GM21529 (cell line): ENCODE results near the gene ARMH1.
"Not testable (repeated sequence)": the region's sequence is repeated elsewhere in the genome, so short reads cannot be mapped to it uniquely, and the experiment has no call there.

Experiments used
- ATAC-seq: cut with Tn5 transposase; IDR thresholded peaks from one replicate; pipeline ENCODE4 v1.9.1; 2021; ENCODE audit not compliant: unreplicated experiment

The ARMH1 gene

DNA sequence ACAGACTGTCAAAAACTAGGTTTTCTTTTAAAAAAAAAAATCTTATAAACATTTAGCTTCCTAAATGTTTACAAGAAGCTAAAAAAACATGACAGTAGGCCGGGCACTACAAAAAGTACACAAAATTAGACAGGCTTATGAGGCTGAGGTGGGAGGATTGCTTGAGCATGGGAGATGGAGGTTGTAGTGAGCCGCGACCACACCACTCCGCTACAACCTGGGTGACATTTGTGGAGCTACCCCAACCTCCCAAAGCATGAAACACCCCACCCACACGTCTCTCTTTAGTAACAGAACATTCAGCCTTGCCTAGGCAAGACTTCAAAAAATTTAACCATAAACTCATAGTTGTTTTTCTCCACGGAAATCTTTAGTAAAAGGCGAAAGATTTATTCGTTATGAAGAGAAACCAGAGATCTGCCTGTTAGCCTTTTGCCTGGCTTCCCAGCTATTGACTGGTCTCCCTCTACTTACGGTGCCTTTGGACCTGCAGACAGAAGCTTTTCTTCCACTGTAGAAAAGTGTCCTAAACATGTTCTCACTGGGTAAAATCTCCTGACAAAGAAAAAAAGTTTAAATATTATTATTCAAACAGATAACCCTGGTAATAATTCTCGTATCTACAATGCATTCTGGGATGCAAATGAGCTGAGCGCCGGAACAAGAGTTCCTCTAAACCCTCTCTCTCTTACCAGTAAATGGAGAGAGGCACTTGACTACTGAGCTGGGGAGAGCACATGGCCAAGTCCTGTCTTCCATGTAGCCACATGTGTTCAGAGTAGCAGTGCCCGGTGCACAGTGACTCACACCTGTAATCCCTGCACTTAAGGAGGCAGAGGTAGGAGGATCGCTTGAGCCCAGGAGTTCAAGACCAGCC lies 47.2 kb downstream of the ARMH1 start:
- ATAC-seq, result peak; percentile 72

DNA sequence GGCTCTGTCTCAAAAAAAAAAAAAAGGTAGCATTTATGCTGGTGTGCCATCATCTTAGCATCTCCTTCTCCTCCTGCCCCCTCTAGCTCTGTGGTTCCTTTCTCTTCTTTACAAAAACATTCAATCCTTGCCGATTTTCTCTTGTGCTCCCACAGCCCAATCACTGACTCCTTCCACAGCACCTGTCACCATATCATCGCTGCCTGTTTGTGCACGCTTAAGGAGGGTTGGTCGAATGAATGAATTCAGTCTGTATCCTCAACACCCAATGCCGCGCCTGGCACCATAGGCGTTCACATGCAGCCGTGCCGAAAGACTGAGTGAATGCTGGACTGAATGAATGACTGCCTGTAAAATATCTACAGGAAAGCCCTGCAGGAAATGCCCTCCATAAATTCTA lies 48.5 kb downstream of the ARMH1 start:
- no peak for ATAC-seq

DNA sequence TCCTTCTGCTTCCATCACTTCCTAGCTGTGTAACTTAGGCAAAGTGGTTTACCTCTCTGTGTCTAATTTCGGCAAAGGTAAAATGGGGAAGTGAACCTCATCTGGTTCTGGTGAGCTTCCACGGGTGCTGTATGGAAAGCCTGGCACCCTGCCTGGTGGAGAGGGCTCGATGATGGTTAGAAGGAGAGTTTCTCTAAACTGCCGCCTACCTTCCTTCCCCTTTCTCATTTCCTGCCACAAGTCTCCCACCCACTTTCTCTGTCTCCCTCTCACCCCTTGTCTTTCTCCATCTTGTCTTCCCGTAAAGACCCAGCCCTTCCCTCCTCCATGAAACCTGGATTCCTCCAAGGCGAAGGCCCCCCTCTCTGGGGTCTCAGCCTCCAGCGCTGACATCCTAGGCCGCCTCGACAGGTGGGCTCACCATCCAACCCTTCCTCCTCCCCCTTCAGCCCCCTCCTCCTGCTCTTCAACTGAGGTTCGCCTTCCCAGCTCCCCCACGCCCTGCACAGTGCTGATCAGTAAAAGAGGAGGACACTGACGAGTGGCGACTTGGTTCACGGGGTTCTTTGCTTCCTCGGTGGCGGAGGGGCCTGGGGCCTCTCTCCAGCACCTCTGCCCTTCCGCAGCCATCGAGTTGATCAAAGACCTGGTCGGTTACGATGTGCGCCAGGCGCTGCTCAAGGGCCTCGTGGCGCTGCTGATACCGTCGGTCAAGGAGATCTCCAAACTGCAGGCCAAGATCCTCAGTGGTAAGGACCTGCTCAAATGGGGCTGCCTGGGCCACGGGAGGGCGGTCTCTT lies 49.2 kb downstream of the ARMH1 start:
- no peak for ATAC-seq

DNA sequence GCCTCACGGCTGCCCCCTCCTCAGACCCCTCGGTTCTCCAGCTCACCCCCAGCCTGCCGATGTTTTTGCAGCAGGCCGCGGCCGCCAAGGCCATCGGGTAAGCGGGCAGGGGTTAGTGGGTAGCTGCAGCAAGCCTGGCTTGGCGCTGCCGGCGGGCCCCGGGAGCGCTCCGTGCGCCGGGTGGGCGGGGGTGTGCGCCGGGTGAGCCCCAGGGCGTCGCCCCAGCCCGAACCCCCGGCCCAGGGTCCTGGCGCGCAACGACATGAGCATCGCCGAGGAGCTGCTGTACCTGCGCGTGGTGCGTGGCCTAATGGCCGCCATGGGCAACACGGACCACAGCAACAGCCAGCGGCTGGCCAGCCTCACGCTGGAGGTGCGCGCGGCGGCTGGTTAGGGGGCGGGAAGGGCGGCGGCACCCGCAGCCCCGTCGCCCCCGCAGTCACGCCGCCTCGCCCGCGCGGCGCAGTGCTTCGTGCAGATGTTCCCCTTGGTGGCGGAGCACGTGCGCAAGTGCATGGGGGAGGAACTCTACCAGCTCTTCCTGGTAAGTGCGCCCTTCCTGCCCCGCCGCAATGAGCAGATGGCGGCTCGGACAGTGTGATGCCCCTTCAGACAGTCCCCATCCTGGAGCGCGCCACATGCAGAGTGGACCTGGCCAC lies 49.9 kb downstream of the ARMH1 start:
- ATAC-seq, result no peak

DNA sequence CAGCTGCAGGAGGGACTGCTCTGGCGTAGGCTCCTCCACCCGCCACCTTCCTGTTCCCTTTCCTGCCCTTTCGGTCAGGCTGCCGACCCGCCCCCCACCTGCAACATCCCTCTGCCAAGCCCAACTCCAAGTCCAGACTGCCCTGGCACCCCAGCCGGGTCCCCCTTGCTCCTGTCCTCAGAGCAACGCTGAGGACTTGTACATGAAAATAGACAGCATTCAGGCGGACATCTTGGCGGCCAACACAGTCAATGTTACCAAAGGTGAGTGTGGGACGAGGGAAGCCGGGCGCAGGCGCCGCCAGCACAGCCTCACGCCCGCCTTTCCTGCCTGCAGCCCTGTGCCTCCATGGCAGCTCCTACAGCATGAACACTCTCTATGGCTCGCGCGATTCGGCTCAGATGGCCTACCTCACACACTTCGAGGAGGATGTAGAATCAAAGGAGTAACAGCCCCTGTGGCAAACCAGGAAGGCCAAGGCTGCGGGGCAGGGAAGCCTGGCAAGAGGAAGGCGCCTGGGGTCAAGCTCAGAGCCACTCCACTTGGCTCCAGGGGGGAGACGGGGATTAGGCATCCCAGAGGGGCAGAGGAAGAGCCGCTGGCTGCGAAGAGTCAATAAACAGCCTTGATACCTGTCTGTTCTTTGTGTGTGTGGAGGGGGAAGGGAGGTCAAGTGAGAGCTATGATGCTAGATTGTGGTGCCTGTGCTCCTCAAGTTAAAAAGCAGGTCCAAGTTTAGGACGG lies 50.6 kb downstream of the ARMH1 start:
- ATAC-seq, result no peak

DNA sequence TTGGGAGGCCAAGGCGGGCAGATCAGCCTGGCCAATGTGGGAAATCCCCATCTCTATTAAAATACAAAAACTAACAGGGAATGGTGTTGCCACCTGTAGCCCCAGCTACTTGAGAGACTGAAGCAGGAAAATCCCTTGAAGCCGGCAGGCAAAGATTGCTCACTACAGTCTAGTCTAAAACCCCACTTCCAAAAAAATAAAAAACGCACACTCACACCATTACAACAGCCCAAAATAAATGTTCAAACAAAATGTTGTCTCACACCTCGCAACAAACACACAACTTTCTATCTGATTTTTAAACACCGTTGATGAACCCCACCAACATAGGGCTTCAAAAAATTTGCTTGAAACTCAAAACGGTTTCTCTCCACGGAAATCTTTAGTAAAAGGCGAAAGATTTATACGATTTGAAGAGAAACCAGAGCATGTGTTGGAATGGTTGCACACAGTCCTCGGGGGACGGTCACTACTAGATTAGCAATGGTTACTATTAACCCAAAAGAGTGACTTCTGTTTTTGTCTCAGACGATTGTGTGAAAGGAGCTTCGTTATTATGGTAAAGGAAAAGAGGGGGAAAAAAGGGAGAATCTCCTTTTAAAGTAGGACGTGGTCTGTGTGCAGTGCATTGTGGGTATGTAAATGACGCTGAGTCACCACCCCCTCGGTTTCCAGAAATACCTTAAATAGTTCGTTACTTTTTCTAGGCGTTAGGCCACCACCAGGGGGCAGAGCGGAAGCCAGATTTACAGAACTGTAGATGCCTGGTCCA lies 56.4 kb downstream of the ARMH1 start, which contains the start of gene RNU5D-1:
TSS of gene RNU5D-1 (minus strand) at position 430 of the 772 bp plus-strand sequence.
- peak; percentile 66 for ATAC-seq

DNA sequence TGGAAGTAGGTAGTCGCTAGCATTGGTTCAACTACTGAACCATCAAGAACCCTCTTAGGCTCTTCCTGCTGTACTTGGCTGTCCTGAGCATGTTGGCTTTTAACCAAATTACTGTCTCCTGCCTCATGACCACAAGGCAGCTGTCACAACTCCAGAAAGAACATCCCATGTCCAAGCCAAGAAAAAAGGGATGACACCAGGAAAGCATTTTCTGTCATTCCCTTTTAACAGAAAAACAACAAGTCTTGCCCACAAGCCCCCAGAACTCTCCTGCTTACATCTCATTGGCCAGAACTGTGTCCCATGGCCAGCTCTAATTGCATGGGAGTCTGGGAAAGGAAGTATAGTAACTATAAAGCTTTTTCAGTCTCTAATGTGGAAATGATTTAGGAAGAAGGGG lies 58.9 kb downstream of the ARMH1 start:
- no peak for ATAC-seq

DNA sequence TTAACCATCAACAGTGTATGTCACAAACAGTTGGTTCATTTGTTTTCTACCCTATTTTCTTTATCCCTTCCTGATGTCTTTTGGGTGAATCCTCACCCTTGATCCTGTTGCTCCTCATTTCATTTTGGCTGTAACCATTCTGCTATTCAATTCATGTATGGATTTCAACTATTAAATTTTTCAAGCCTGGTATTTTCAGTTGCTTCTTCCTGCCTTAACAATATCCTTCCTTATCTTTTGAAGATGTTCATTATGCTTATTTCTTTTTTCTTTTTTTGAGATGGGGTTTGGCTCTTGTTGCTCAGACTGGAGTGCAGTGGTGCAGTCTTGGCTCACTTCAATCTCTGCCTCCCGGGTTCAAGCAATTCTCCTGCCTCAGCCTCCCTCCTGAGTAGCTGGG lies 59.3 kb downstream of the ARMH1 start:
- no peak for ATAC-seq

DNA sequence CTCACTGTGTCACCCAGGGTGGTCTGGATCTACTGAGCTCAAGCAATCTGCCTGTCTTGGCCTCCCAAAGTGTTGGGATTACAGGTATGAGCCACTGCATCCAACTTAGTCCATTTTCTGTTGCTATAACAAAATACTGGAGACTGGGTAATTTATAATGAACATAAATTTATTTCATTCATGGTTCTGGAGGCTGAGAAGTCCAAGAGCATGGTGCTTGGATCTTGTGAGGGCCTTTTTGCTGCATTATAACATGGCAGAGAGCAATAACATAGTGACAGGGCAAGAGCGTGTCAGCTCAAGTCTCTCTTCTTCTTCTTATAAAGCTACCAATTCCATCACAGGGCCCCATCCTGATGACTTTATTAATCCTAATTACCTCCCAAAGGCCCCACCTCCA lies 61.5 kb downstream of the ARMH1 start:
- no peak for ATAC-seq

DNA sequence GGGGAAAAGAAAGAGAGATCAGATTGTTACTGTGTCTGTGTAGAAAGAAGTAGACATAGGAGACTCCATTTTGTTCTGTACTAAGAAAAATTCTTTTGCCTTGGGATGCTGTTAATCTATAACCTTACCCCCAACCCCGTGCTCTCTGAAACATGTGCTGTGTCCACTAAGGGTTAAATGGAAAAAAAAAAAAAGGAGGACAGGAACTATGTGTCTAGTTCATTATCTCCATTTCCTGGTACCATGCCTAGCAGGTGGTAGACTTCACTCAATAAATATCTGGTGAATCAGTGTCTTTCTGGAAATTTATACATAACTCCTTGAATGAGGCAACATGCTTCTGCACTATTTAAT lies 64.4 kb downstream of the ARMH1 start:
- ATAC-seq, result not testable (repeated sequence)

DNA sequence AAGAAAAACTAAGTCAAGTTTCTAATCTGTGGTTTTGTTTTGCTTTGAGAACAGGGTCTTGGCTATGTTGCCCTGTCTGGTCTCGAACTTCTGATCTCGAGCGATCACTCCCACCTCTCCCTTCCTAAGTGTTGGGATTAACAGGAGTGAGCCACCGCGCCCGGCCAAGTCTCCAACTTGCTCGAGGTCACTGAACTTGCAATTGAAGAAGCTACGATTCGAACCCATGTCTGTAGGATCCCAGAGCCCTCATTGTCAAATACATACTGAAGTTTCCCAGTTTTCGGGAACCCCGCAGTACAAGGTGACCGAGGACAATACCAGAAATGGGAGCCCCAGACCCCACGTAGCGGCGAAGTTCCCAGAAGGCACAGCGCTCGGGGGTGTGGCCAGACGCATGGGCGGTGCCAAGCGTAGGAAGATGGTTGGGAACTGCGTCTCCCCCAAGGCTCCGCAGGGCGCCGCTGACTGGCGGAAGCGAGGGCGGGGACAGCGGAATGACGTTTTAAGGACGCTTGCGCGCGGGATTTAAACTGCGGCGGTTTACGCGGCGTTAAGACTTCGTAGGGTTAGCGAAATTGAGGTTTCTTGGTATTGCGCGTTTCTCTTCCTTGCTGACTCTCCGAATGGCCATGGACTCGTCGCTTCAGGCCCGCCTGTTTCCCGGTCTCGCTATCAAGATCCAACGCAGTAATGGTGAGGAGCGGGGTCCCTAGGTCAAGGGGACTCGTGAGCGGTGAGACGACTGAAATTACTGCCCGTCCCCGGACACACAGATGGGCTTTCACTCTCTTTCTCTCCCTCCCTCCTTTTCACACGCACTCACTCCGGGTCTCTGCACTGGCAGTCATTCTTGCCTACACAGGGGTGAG lies 65.0 kb downstream of the ARMH1 start, which contains the start of gene KIF2C:
TSS of gene KIF2C (plus strand) at position 531 of the 872 bp plus-strand sequence. CDS start at position 627, 96 bp downstream.
- peak; percentile 98 for ATAC-seq

DNA sequence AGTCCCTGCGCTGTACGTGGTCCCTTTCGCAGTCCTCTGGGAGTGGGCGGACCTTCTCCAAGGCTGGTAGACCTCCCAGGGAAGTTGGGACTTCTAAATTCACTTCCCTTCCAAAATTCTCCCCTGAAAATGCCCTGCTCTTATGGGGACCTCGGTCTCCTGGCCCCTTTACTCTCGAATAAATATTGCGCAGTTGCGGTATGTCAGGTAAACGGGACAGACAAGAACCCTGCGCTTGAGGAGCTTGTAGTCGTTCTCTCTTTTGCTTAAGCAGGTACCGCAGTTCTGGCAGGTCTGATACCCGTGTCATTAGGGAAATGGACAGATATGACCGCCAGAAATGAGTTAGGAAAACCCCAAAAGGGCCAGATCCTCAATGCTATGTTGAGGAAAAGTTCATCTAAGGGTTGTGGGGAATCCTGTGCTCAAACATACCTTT lies 65.7 kb downstream of the ARMH1 start:
- no peak for ATAC-seq

DNA sequence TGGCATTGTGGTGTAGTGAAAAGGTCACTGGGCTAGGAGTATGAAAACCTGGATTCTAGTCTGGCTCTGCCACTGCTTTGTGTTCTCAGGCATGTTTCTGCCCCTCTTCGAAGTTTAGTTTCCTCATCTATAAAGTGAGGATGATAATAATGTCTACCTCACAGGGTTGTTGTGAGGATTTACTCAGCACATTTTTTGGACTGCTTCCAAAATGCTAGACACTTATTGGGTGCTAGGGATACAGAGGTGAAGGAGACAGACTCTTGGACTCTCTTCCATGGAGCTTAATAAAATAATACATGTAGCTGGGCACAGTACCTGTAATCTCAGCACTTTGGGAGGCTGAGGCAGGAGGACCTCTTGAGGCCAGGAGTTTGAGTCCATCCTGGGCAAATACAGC lies 68.7 kb downstream of the ARMH1 start:
- no peak for ATAC-seq

DNA sequence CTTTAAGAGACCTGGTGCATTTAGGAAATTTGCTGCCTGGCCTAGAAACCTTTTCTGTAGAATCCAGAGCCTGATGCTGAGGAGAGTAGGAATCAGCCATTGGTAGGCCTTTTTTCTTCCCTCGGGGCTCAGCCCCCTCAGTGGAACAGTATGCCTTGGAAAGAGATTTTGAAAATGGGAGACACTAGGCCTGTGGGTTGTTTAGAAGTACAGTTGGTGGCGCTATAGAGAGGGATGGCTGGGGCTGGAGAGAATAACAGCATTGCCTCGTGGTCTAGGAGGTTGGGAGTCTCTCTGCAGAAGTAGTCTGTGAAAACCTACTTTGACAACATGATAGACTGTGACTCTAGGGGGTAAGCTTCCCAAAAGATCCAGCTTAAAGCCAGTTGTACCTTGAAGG lies 73.4 kb downstream of the ARMH1 start:
- no peak for ATAC-seq

DNA sequence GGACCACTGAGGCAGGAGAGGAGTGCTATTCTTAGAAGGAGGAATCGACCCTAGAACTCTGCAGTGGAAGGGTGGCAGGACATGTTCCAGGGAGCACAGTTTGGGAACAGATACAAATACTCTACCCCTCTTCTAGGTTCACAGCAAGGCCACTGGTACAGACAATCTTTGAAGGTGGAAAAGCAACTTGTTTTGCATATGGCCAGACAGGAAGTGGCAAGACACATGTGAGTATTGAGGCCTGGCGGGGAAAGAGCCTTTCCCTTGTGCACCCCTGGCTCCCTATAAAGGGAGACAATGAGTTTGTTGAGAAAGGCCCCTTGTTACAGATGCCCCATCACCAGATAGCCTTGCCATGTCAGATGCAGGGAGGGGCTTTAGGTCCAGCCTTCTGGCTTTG lies 82.9 kb downstream of the ARMH1 start:
- peak; percentile 48 for ATAC-seq

DNA sequence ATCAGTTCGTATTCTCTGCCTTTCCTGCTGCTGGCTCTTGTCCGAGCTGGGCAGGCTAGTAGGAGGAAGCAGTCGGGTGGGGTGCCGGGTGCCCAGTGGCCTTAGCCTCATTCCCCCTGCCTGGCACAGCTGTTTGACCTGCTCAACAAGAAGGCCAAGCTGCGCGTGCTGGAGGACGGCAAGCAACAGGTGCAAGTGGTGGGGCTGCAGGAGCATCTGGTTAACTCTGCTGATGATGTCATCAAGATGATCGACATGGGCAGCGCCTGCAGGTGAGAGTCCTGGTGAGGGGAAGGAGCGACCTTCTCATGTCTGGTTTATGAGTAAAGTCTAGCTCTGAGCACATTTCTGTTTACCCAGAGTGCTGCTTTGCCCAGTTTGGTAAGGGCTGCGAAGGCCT lies 84.6 kb downstream of the ARMH1 start:
- no peak for ATAC-seq

DNA sequence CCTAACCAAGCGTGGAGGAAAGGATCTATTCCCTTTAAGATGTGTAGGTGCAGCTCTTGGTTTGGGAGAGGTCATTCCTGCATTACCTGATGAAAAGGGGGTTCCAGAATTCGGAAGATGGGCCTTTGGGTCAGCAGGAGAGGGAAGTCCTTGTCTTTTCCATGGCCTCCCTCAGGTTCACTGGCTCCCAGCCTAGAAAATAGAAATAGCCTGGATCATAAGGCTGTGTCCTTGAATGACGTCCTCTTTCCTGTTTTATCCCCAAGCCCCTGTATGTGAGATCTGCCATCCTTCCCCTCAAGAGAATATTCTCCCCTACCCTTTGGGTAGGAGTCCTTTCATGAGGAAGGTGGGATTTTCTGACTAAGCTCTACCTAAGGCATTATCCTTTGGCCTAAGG lies 86.4 kb downstream of the ARMH1 start:
- no peak for ATAC-seq

DNA sequence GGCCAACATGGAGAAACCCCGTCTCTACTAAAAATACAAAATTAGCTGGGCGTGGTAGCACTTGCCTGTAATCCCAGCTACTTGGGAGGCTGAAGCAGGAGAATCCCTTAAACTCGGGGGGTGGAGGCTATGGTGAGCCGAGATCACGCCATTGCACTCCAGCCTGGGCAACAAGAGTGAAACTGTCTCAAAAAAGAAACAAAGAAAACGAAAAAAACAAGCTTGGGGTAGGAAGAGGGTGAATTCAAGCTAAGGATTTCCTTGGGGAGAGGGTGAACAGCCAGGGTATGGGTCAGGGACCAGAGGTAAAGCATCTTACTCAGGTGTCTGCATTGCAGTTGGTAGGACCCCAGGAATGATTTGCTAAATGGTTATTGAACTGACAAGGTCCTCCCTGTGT lies 91.9 kb downstream of the ARMH1 start:
- not testable (repeated sequence) for ATAC-seq
